ENCODE data around the gene ZWILCH. TPM values are rescaled to one million over a fixed set of nuclear protein-coding genes. Genes with fewer than 3 reads are reported as not detected.

Gene ZWILCH
- polyA plus RNA-seq, 1 experiment, result 18.1 TPM

- H3K27ac ChIP-seq (ENCODE audit: low read depth, low read length), result no peak overlapping the region
- CTCF ChIA-PET, result interaction anchor here (0.7 kb wide), 1 partner anchor 33 kb away, joined by 4 read pairs; no protein-coding TSS in a partner anchor
- no peaks in the 10 kb centered on the region for H3K9me3 ChIP-seq (ENCODE audit: control insufficient read depth, insufficient read depth, low read length)
- TF ChIP-seq, protein P1, sequence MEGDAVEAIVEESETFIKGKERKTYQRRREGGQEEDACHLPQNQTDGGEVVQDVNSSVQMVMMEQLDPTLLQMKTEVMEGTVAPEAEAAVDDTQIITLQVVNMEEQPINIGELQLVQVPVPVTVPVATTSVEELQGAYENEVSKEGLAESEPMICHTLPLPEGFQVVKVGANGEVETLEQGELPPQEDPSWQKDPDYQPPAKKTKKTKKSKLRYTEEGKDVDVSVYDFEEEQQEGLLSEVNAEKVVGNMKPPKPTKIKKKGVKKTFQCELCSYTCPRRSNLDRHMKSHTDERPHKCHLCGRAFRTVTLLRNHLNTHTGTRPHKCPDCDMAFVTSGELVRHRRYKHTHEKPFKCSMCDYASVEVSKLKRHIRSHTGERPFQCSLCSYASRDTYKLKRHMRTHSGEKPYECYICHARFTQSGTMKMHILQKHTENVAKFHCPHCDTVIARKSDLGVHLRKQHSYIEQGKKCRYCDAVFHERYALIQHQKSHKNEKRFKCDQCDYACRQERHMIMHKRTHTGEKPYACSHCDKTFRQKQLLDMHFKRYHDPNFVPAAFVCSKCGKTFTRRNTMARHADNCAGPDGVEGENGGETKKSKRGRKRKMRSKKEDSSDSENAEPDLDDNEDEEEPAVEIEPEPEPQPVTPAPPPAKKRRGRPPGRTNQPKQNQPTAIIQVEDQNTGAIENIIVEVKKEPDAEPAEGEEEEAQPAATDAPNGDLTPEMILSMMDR (IDR thresholded peaks at IDR 0.05; ENCODE audit: low read depth, low read length), result no peak
- no peak overlapping the region for H3K4me3 ChIP-seq (ENCODE audit: low read depth, low read length)
- POLR2A ChIA-PET, result no interaction called here
- no peak for DNase-seq (ENCODE audit: low read depth, low spot score)
- H3K27me3 ChIP-seq (ENCODE audit: control insufficient read depth, insufficient read depth, low read length), result no peaks in the 10 kb centered on the region
Measured at GRCh38 chr15:66572146-66572545, 67.0 kb downstream of the ZWILCH start.

GRCh38 chr15:66573348-66573718 lies 68.2 kb downstream of the ZWILCH start:
- DNase-seq (ENCODE audit: low read depth, low spot score), result no peak
- H3K27ac ChIP-seq (ENCODE audit: low read depth, low read length), result no peak overlapping the region
- CTCF ChIA-PET, result no interaction called here
- POLR2A ChIA-PET, result no interaction called here
- H3K27me3 ChIP-seq (ENCODE audit: control insufficient read depth, insufficient read depth, low read length), result no peaks in the 10 kb centered on the region
- H3K4me3 ChIP-seq (ENCODE audit: low read depth, low read length), result no peak overlapping the region
- H3K9me3 ChIP-seq (ENCODE audit: control insufficient read depth, insufficient read depth, low read length), result no peaks in the 10 kb centered on the region
- TF ChIP-seq, protein P1 (IDR thresholded peaks at IDR 0.05; ENCODE audit: low read depth, low read length), result no peak

GRCh38 chr15:66573719-66574595 lies 68.8 kb downstream of the ZWILCH start:
- peak; percentile 57 for DNase-seq (ENCODE audit: low read depth, low spot score)
- POLR2A ChIA-PET, result interaction anchor here (0.6 to 0.7 kb wide), 2 partner anchors 8 to 23 kb away, joined by 3 to 8 read pairs; partner anchors contain the start of gene LCTL
- TF ChIP-seq, protein P1 (IDR thresholded peaks at IDR 0.05; ENCODE audit: low read depth, low read length), result no peak
- Histone ChIP-seq H3K9me3 (ENCODE audit: control insufficient read depth, insufficient read depth, low read length) (no peaks in the 10 kb centered on the region), H3K27me3 (ENCODE audit: control insufficient read depth, insufficient read depth, low read length) (no peaks in the 10 kb centered on the region), H3K27ac (ENCODE audit: low read depth, low read length) (peak overlapping the region; percentile 25), H3K4me3 (ENCODE audit: low read depth, low read length) (no peak overlapping the region)
- CTCF ChIA-PET, result interaction anchor here (1.0 to 1.5 kb wide), 2 partner anchors 8 to 45 kb away, joined by 3 to 9 read pairs; partner anchors contain the start of gene LCTL

DNA sequence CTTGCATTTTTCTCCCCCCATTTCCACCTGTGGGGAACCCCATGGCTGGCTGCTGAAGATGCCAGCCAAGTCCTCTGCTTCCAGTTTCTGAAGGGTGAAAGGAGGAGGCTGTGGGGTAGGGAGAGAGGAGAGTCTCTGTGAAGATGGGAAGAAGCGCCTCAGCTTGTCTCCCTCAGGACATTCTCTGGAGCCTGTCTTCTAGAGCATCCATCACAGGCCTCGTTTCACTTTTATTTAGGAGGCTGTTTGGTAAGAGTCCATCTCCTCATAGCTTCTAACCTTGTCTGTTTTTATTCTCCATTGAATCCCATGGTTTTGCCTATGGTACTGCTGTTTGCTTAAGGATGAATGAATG lies 69.4 kb downstream of the ZWILCH start:
- H3K9me3 ChIP-seq (ENCODE audit: control insufficient read depth, insufficient read depth, low read length), result no peaks in the 10 kb centered on the region
- no peaks in the 10 kb centered on the region for H3K27me3 ChIP-seq (ENCODE audit: control insufficient read depth, insufficient read depth, low read length)
- TF ChIP-seq, protein P1 (IDR thresholded peaks at IDR 0.05; ENCODE audit: low read depth, low read length), result no peak
- no peak for DNase-seq (ENCODE audit: low read depth, low spot score)
- POLR2A ChIA-PET, result interaction anchor here (0.6 to 0.7 kb wide), 2 partner anchors 9 to 23 kb away, joined by 3 to 8 read pairs; partner anchors contain the start of gene LCTL
- no peak overlapping the region for H3K27ac ChIP-seq (ENCODE audit: low read depth, low read length)
- H3K4me3 ChIP-seq (ENCODE audit: low read depth, low read length), result no peak overlapping the region
- CTCF ChIA-PET, result interaction anchor here (1.0 to 1.5 kb wide), 2 partner anchors 8 to 45 kb away, joined by 3 to 9 read pairs; partner anchors contain the start of gene LCTL
